T-helper 17 cell (primary cell): Measurements from ENCODE around the gene UXS1. TPM values are rescaled to one million over a fixed set of nuclear protein-coding genes. Genes with fewer than 3 reads are reported as not detected.

ENCODE experiments used
- ATAC-seq: fragments of 150-1000 bp; cut with Tn5 transposase; 2 replicates; pipeline ENCODE4 v1.10.0; 2021; ENCODE audit warnings: mild to moderate bottlenecking, moderate library complexity
- DNase-seq, 3 donors: peaks; one replicate each; pipeline versions ENCODE4 v3.0.0 to v3.0.0-alpha.2; 2020 to 2021
- H3K9me3 ChIP-seq: one replicate; pipeline ENCODE4 v1.7.0; 2013; ENCODE audit warnings: low read length, mild to moderate bottlenecking; ENCODE audit not compliant: control insufficient read depth, poor library complexity, severe bottlenecking
- H3K27ac Mint-ChIP-seq: one replicate; pipeline ENCODE4 v1.8.0; 2022; ENCODE audit warnings: mild to moderate bottlenecking, moderate library complexity, mixed read lengths
- H3K27me3 Mint-ChIP-seq: one replicate; pipeline ENCODE4 v1.8.0; 2022; ENCODE audit warnings: mixed read lengths
- H3K36me3 Mint-ChIP-seq: one replicate; pipeline ENCODE4 v1.8.0; 2022; ENCODE audit warnings: low read depth, mixed read lengths
- H3K4me1 Mint-ChIP-seq: one replicate; pipeline ENCODE4 v1.8.0; 2022; ENCODE audit warnings: mild to moderate bottlenecking, mixed read lengths
- H3K4me3 Mint-ChIP-seq: one replicate; pipeline ENCODE4 v1.8.0; 2022; ENCODE audit warnings: mild to moderate bottlenecking, moderate library complexity, mixed read lengths
- total RNA-seq, 4 donors: library from RNA in 2 of 4; stranded (reverse) in 2 of 4; gene quantifications; one replicate each; pipeline ENCODE4 v1.2.3 and lab custom pipeline; 2022 to 2026

UXS1 gene
- total RNA-seq, 2 donors from 2014 or later = 96.4 to 106 TPM

GRCh38 chr2:106184394-106184793 lies 9.7 kb downstream of the UXS1 start:
- Mint-ChIP-seq H3K36me3 (peaks cover 3% of the 10 kb centered on the region), H3K27ac (no peak overlapping the region), H3K27me3 (no peaks in the 10 kb centered on the region), H3K4me1 (peaks cover 45% of the 10 kb centered on the region), H3K4me3 (no peak overlapping the region)
- no peak for DNase-seq
- ATAC-seq = no peak
- no peaks in the 10 kb centered on the region for H3K9me3 ChIP-seq

GRCh38 chr2:106183101-106183696 lies 10.9 kb downstream of the UXS1 start:
- Mint-ChIP-seq H3K36me3 (peaks cover 3% of the 10 kb centered on the region), H3K27me3 (no peaks in the 10 kb centered on the region), H3K4me3 (no peak overlapping the region), H3K4me1 (peaks cover 40% of the 10 kb centered on the region), H3K27ac (no peak overlapping the region)
- ATAC-seq = no peak
- H3K9me3 ChIP-seq = no peaks in the 10 kb centered on the region
- no peak for DNase-seq

- no peaks in the 10 kb centered on the region for H3K9me3 ChIP-seq
- Mint-ChIP-seq H3K27me3 (no peaks in the 10 kb centered on the region), H3K27ac (no peak overlapping the region), H3K4me3 (no peak overlapping the region), H3K4me1 (peaks cover 43% of the 10 kb centered on the region), H3K36me3 (peaks cover 6% of the 10 kb centered on the region)
- DNase-seq (no peak), ATAC-seq (no peak)
Measured at GRCh38 chr2:106181064-106181463, 13.0 kb downstream of the UXS1 start.

- H3K4me3 Mint-ChIP-seq = no peak overlapping the region
- no peaks in the 10 kb centered on the region for H3K27me3 Mint-ChIP-seq
- peaks cover 44% of the 10 kb centered on the region for H3K4me1 Mint-ChIP-seq
- ATAC-seq (no peak), DNase-seq (no peak)
- H3K27ac Mint-ChIP-seq = peak overlapping the region; percentile 83
- H3K9me3 ChIP-seq = no peaks in the 10 kb centered on the region
- peaks cover 6% of the 10 kb centered on the region for H3K36me3 Mint-ChIP-seq
Measured at GRCh38 chr2:106180602-106181001, 13.5 kb downstream of the UXS1 start.

- DNase-seq = no peak
- peaks cover 3% of the 10 kb centered on the region for H3K36me3 Mint-ChIP-seq
- H3K4me3 Mint-ChIP-seq = no peak overlapping the region
- H3K27me3 Mint-ChIP-seq = no peaks in the 10 kb centered on the region
- ATAC-seq = no peak
- no peaks in the 10 kb centered on the region for H3K9me3 ChIP-seq
- peaks cover 37% of the 10 kb centered on the region for H3K4me1 Mint-ChIP-seq
- H3K27ac Mint-ChIP-seq = peak overlapping the region; percentile 83
Measured at GRCh38 chr2:106178716-106179115, 15.4 kb downstream of the UXS1 start.

GRCh38 chr2:106177581-106177980 lies 16.5 kb downstream of the UXS1 start:
- no peaks in the 10 kb centered on the region for H3K27me3 Mint-ChIP-seq
- H3K4me1 Mint-ChIP-seq = peaks cover 37% of the 10 kb centered on the region
- no peak overlapping the region for H3K4me3 Mint-ChIP-seq
- H3K27ac Mint-ChIP-seq = no peak overlapping the region
- no peak for ATAC-seq
- no peak for DNase-seq
- no peaks in the 10 kb centered on the region for H3K9me3 ChIP-seq
- H3K36me3 Mint-ChIP-seq = peaks cover 3% of the 10 kb centered on the region

GRCh38 chr2:106176446-106177099 lies 17.5 kb downstream of the UXS1 start:
- no peaks in the 10 kb centered on the region for H3K9me3 ChIP-seq
- Mint-ChIP-seq H3K4me1 (peaks cover 33% of the 10 kb centered on the region), H3K27me3 (no peaks in the 10 kb centered on the region), H3K36me3 (peaks cover 3% of the 10 kb centered on the region), H3K4me3 (no peak overlapping the region), H3K27ac (no peak overlapping the region)
- DNase-seq (no peak), ATAC-seq (no peak)

- ATAC-seq (no peak), DNase-seq (no peak)
- peaks cover 3% of the 10 kb centered on the region for H3K36me3 Mint-ChIP-seq
- H3K4me3 Mint-ChIP-seq = no peak overlapping the region
- no peaks in the 10 kb centered on the region for H3K9me3 ChIP-seq
- H3K27me3 Mint-ChIP-seq = no peaks in the 10 kb centered on the region
- H3K4me1 Mint-ChIP-seq = peaks cover 33% of the 10 kb centered on the region
- no peak overlapping the region for H3K27ac Mint-ChIP-seq
Measured at GRCh38 chr2:106175086-106175850, 18.8 kb downstream of the UXS1 start.

- Mint-ChIP-seq H3K27ac (peak overlapping the region; percentile 4), H3K27me3 (no peaks in the 10 kb centered on the region), H3K4me3 (peak overlapping the region; percentile 36), H3K36me3 (peaks cover 7% of the 10 kb centered on the region), H3K4me1 (peaks cover 33% of the 10 kb centered on the region)
- ATAC-seq = no peak
- H3K9me3 ChIP-seq = no peaks in the 10 kb centered on the region
- no peak for DNase-seq
Measured at GRCh38 chr2:106174056-106174455, 20.0 kb downstream of the UXS1 start.

- Mint-ChIP-seq H3K27me3 (no peaks in the 10 kb centered on the region), H3K4me1 (peaks cover 34% of the 10 kb centered on the region), H3K36me3 (peaks cover 4% of the 10 kb centered on the region), H3K27ac (peak overlapping the region; percentile 66), H3K4me3 (no peak overlapping the region)
- no peaks in the 10 kb centered on the region for H3K9me3 ChIP-seq
- ATAC-seq = no peak
- no peak for DNase-seq
Measured at GRCh38 chr2:106172649-106173048, 21.5 kb downstream of the UXS1 start.

- Mint-ChIP-seq H3K4me3 (no peak overlapping the region), H3K27ac (peak overlapping the region; percentile 88), H3K4me1 (peaks cover 38% of the 10 kb centered on the region), H3K27me3 (no peaks in the 10 kb centered on the region), H3K36me3 (peaks cover 4% of the 10 kb centered on the region)
- no peaks in the 10 kb centered on the region for H3K9me3 ChIP-seq
- ATAC-seq = no peak
- no peak for DNase-seq
Measured at GRCh38 chr2:106168657-106169056, 25.4 kb downstream of the UXS1 start.

- H3K9me3 ChIP-seq = no peaks in the 10 kb centered on the region
- Mint-ChIP-seq H3K4me3 (no peak overlapping the region), H3K36me3 (peaks cover 4% of the 10 kb centered on the region), H3K27me3 (no peaks in the 10 kb centered on the region), H3K4me1 (peaks cover 41% of the 10 kb centered on the region), H3K27ac (peak overlapping the region; percentile 29)
- DNase-seq (no peak), ATAC-seq (no peak)
Measured at GRCh38 chr2:106167067-106167466, 27.0 kb downstream of the UXS1 start.

GRCh38 chr2:106165561-106165960 lies 28.5 kb downstream of the UXS1 start:
- ATAC-seq (no peak), DNase-seq (no peak)
- Mint-ChIP-seq H3K4me3 (no peak overlapping the region), H3K27me3 (no peaks in the 10 kb centered on the region), H3K27ac (peak overlapping the region; percentile 87), H3K4me1 (peaks cover 51% of the 10 kb centered on the region), H3K36me3 (peaks cover 4% of the 10 kb centered on the region)
- H3K9me3 ChIP-seq = no peaks in the 10 kb centered on the region
